Epithelial cell of proximal tubule (primary cell): Measurements from ENCODE around the gene ZNF438. TPM values are rescaled to one million over a fixed set of nuclear protein-coding genes. Genes with fewer than 3 reads are reported as not detected.

Source experiments
- DNase-seq: peaks from one replicate; pipeline ENCODE4 v3.0.0-alpha.2; 2011; ENCODE audit warnings: low read depth
- H3K4me3 ChIP-seq: 2 replicates; pipeline ENCODE4 v1.5.1; 2011; ENCODE audit warnings: low read depth, mild to moderate bottlenecking, low read length
- total RNA-seq: library from RNA; depleted of rRNA; stranded (reverse); fragments of >200 nt; gene quantifications from 2 replicates; pipeline ENCODE4 v1.2.3, GENCODE V29; 2015
- TF ChIP-seq, protein P1 (sequence below): conservative IDR thresholded peaks from 2 replicates; pipeline ENCODE4 v1.5.1; 2012; ENCODE audit warnings: low read depth, mild to moderate bottlenecking, low read length

Gene ZNF438
- total RNA-seq, 1 donor from 2014 or later: 4.2 TPM

DNA sequence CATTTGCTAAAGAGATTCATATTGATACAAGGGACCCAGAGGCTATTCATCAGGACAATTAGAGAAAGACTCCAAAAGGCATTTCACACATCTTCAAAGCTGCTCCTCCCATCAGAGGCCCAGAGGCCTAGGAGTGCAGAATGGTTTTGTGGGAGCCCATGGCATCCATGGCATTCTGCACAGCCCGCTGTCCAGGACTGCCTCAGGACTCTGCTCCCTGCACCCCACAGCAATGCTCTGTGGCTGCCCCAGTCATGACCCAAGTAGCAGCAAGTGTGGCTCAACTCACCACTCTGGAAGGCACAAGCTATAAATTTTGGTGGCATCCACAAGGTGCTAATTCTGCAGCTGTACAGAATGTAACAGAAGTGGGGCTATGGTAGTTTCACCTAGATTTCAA lies 38.5 kb downstream of the ZNF438 start:
- TF ChIP-seq, protein P1, sequence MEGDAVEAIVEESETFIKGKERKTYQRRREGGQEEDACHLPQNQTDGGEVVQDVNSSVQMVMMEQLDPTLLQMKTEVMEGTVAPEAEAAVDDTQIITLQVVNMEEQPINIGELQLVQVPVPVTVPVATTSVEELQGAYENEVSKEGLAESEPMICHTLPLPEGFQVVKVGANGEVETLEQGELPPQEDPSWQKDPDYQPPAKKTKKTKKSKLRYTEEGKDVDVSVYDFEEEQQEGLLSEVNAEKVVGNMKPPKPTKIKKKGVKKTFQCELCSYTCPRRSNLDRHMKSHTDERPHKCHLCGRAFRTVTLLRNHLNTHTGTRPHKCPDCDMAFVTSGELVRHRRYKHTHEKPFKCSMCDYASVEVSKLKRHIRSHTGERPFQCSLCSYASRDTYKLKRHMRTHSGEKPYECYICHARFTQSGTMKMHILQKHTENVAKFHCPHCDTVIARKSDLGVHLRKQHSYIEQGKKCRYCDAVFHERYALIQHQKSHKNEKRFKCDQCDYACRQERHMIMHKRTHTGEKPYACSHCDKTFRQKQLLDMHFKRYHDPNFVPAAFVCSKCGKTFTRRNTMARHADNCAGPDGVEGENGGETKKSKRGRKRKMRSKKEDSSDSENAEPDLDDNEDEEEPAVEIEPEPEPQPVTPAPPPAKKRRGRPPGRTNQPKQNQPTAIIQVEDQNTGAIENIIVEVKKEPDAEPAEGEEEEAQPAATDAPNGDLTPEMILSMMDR: no peak
- DNase-seq: no peak
- no peak overlapping the region for H3K4me3 ChIP-seq

DNA sequence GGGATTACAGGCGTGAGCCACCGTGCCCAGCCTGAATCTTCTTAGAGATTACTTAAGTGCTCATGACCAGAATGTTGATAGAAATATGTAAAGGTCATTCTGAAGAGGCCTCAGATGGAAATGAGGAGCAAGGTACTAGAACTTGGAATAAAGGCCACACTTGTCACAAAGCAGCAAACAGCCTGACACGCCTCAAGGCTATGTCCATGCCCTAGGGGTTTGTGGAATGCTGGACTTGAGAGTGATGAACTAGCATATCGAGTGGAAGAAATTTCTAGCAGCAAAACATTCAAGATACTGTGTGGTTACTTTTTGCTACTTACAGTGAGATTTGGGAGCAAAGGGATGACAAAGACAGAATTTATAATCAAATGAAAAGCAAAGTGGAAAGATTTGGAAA lies 39.0 kb downstream of the ZNF438 start:
- TF ChIP-seq, protein P1: no peak
- no peak for DNase-seq

DNA sequence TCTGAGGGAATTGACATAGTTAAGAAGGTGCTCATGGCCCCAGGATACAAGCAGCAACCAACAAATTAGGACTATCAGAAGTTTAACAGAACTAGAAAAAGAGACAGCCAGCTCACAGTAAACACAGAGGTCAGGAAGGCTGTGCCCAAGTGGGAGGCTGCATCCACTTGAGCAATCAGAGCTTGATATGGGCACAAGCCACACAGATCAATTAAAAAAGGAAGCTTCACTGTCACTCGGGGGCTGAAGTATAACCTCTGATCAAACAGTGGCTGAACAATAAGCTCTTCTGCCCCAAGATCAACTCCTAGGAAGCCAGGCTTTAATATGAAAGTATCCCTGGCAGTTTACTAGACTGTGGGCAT lies 40.0 kb downstream of the ZNF438 start:
- TF ChIP-seq, protein P1: no peak
- no peak for DNase-seq

More for the DNA sequence above, 39.0 kb downstream of the ZNF438 start:
- H3K4me3 ChIP-seq: no peak overlapping the region

DNA sequence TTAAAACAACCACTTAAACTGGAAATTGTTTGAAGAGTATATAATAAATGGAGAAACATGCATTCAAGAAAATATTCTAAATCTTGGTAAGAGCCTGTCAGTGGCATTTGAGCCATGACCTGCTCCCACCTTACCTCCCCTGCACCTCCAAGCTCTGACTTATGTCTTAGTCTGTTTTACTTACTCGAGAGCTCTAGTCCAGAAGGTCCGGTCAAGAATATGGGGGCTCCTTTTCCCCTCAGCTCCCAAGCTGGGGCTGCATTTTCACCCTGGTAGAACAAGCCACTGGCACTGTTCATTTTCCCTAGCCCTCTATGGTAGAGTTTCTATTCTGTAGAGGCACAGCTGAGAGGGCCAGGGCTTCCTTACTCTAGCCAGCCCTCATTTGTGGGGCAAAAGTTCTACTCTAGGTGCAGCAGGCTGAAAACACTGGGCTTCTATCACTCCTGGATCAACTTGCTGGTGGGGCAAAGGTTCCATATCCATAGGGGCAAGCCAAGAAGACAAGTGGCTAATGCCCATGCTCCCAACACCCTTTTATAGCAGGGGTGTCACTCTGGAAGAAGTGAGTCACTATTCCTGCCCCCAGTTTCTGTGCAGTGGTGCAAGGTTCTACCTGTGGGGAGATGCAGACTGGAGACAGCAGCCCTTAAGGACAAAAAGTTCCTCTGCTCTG lies 40.6 kb downstream of the ZNF438 start:
- TF ChIP-seq, protein P1: no peak
- DNase-seq: no peak
- no peak overlapping the region for H3K4me3 ChIP-seq

More for the DNA sequence above, 40.0 kb downstream of the ZNF438 start:
- H3K4me3 ChIP-seq: no peak overlapping the region

DNA sequence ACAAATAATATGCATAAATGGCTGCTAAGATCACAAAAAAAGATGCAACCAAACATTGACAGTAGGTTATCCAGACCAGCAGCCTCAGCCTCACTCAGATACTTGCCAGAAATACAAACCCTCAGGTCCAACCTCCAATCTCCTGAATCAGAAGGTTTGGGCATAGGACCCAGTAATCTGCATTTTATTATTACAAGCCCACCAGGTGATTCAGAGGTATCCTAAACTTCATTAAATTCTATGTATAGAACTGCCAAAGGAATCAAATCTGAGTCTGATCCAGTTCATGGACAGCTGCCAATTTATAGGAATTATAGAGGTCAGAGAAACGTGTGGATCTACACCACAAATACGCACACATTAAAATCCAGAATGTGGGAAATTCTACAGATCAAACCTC lies 41.3 kb downstream of the ZNF438 start:
- TF ChIP-seq, protein P1: no peak
- DNase-seq: no peak

DNA sequence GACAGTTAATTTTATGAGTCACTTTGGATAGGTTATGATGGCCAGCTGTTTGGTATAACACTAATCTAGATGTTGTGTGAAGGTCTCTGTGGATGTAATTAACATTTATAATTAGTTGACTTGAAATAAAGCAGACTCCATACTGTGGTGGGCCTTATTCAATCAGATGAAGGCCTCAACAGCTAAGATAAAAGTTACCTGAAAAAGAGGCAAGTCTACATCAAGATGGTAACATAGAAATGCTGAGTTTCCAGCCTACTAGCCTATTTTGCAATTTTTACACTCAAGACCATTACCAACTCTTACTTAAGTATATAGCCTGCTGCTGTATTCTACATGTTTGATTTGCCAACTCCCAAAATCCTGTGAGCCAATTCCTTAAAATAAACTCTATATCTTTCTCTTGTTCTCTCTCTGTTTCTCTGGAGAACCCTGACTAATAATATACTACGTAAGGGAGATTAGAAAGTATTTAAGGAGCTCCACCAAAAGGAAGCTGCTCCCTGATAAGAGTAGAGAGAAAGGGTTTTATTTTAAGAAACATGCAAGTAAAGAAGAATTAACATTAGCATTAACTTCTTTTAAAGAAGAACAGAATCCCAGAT lies 42.7 kb downstream of the ZNF438 start:
- TF ChIP-seq, protein P1: no peak
- no peak overlapping the region for H3K4me3 ChIP-seq
- DNase-seq: no peak

More for the DNA sequence above, 41.3 kb downstream of the ZNF438 start:
- no peak overlapping the region for H3K4me3 ChIP-seq

DNA sequence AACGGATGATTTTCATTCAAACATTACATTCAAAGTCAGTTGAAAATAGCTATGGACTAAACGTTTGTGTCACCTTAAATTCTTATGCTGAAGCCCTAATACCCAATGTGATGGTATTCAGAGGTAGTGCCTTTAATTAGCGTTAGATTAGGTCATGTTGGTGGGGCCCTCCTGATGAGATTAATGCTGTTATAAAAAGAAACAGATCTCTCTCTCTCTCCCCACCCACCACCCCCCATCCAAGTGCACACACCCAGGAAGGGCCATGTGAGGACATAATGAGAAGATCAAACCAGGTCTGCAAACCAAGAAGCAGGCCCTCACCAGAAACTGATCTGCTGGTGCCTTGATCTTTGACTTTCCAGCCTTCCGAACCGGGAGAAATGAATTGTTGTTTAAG lies 44.2 kb downstream of the ZNF438 start:
- TF ChIP-seq, protein P1: no peak
- H3K4me3 ChIP-seq: no peak overlapping the region
- DNase-seq: no peak
